Hematopoietic multipotent progenitor cell treated with erythropoietin and hydrocortisone succinate and interleukin-3 and kit ligand, for 15 days (in vitro differentiated cells): ENCODE measurements around the gene FARS2.
A peak's percentile ranks its signal among the peaks of the same experiment; 100 is the strongest.
"Not testable (repeated sequence)": the region's sequence is repeated elsewhere in the genome, so short reads cannot be mapped to it uniquely, and the experiment has no call there.

Source experiments
- DNase-seq: peaks from one replicate; pipeline ENCODE4 v3.0.0-alpha.2; 2015; ENCODE audit warnings: low spot score

The FARS2 gene

DNA sequence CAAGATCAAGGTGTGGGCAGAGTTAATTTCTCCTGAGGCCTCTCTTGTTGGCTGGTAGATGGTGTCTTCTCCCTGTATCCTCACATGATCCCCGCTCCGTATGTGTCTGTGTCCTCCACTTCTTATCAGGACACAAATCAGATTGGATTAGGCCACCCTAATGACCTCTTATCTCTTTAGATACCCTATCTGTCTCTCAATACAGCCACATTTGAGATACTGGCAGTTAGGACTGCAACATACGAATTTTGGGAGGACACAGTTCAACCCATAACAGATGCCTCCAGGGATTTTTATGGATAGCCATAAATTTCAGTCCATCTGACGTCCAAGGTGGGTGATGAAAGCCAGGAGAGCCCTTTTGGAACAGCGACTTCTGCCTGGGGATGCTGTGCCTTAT is 376.4 kb downstream of the FARS2 start:
- no peak for DNase-seq

GRCh38 chr6:5638666-5639065 is 377.4 kb downstream of the FARS2 start:
- DNase-seq = no peak

DNA sequence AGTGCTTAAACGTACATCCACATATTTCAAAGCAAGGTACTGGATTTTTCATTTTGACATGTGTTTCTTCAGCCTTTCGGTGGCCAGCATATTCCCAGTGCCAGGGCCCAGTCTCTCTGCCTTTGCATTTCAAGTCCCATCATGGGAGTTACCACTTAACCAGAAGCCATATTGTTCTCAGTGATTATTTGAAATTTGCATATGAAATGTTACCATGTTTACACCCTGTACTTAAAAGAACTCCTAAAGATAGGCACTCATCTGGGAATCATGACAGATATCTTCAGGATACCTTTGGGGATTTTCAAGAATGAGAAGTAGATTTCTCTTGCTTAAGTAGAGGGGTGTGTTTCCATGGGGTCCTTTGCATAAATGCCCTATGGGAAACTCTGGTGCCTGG is 377.9 kb downstream of the FARS2 start:
- DNase-seq = no peak

DNA sequence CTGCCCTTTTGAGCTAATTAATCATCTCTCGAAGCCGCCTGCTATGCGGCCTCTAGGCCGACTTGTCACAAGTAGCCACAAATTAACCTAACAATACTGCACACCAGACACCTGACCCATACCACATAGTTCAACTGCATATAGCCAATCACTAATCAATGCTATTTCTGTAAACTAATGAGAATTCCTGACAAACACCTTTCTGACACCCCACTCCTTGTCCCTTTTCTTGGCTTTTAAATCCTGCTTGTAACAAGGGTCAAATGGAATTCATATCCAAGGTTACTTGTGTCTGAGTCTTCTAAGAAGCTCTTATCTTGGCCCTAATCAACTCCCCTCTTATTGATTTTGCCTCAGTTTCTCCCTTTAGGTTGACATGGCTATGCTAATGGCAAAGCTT is 379.3 kb downstream of the FARS2 start:
- no peak for DNase-seq

DNA sequence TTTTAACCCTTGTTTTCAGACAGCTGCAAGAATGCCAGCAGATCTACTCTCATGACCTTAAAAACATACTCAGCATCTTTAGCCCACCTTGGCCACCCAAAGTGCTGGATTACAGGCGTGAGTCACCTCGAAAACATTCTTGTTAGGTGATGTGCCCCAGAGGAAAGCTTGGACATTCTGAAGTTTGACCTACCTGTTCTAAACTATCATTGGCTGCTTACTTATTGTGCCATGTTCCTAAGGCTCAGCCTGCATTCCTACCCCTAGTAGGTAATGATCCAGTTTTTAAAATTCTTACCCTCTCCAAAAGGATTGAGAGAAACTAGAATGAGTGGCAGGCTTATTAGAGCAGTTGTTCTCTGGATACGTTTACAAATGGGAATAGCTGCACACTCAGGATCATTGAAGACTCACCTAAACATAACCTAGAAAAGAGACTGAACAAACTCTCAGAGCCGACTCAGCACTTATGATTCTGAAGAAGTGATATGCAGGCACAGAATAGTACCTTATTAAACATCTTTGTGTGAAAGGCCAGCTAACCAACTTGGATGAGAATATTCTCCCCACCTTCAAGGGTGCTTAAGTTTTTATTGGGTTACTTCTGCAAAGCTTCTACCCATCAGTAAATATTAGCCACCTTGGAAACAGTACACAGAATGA is 383.3 kb downstream of the FARS2 start:
- DNase-seq = no peak

GRCh38 chr6:5645328-5646290 is 384.3 kb downstream of the FARS2 start:
- peak; percentile 10 for DNase-seq

DNA sequence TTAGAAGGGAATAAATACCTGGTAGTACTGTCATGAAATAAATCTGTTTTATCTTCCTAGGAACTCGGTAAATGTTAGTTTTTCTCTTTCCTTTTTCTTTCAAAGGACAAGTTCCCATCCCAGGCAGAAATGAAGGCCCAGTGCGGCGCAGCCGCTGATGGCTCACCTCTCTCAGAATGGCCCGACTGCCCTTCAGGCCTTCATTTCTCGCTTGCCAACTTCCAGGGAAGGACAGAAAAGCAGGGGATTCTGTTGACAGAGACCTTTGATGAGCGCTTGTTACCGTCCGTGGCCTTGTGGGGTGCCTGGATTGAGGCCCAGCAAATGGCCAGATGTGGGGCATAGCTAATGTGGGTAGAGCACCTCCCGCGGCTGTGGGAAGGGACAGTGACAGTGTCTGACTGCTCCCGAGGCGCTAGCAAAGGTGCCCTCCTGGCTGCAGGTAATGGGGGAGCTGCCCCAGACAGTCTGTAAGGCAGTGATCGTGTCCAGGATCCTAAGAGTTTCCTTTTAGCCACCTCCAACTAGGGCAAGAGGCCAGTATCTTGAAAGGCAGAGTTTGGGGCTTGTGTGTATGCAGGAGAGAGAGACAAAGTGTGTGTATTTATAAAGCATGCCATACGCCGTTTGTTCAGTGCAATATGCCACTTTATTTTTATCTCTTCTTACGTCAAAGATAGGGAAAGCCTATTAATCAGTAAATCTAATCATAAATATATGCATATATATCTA is 391.3 kb downstream of the FARS2 start:
- no peak for DNase-seq

DNA sequence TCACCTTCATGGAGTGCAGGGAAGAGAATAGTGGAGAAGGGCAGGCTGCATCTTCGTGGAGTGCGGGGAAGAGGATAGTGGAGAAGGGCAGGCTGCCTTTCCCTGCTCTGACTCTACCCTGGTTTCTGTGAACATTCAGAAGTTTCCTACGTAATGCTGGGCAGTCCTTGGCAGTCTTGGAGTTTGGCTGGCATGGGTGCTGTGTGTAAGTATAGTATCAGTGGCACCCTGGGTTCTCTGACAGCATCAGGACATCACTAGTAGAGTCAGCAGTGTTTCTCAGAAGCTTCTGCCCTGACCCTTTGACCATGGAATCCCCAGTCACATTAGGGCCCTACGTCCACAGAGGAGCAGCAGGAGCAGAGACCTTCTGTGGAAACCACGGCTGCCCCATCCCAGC is 392.5 kb downstream of the FARS2 start:
- no peak for DNase-seq

GRCh38 chr6:5656226-5656625 is 394.9 kb downstream of the FARS2 start:
- DNase-seq = no peak

GRCh38 chr6:5656695-5657094 is 395.4 kb downstream of the FARS2 start:
- not testable (repeated sequence) for DNase-seq

DNA sequence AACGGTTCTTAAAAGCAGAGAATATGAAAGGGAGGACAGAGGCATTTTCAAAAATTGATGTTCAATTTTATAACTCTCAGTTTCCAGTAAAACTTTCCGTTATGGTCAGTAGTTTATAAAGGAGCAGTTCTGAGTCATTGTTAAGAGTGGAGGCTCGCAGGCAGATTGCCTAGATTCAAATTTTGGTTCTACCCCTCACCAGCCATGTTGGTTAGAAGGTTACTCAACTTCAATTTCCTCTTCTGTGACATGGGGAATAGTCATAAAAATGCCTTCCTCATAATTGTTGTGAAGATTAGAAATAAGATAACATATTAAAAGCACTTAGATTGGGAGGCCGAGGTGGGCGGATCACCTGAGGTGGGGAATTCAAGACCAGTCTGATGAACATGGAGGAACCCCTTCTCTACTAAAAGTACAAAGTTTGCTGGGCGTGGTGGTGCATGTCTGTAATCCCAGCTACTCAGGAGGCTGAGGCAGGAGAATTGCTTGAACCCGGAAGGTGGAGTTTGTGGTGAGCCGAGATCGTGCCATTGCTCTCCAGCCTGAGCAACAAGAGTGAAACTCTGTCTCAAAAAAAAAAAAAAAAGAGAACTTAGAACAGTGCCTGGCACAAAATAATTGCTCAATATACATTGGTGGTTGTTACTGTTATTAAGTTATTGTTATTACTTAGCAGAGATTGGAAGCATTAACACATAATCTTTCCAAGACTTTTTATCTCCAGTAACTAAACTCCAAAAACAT is 396.5 kb downstream of the FARS2 start:
- no peak for DNase-seq

- no peak for DNase-seq
Measured at GRCh38 chr6:5659467-5659866, 398.2 kb downstream of the FARS2 start.

DNA sequence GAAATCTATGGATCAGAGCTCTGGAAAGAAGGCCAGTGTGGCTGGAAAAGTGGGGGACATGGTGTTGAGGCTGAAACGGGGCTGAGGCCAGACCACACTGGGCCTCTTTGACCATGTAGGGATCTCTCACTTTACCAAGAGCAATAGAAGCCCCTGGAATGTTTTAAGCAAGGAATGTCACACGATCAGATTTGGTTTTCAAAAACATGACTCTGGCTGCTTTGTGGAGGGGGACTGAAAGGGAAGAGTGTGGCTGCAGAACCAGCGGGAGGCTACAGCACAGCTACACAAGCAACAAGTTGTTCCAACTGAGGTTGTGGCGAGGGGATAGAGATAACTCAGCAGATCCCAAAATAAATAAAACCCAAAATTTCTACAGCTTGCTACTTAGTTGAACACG is 399.5 kb downstream of the FARS2 start:
- DNase-seq = no peak

GRCh38 chr6:5662797-5663196 is 401.5 kb downstream of the FARS2 start:
- DNase-seq = no peak

- DNase-seq = no peak
Measured at GRCh38 chr6:5663259-5663658, 401.9 kb downstream of the FARS2 start.

- no peak for DNase-seq
Measured at GRCh38 chr6:5663739-5664138, 402.4 kb downstream of the FARS2 start.

- no peak for DNase-seq
Measured at GRCh38 chr6:5664149-5664548, 402.8 kb downstream of the FARS2 start.

DNA sequence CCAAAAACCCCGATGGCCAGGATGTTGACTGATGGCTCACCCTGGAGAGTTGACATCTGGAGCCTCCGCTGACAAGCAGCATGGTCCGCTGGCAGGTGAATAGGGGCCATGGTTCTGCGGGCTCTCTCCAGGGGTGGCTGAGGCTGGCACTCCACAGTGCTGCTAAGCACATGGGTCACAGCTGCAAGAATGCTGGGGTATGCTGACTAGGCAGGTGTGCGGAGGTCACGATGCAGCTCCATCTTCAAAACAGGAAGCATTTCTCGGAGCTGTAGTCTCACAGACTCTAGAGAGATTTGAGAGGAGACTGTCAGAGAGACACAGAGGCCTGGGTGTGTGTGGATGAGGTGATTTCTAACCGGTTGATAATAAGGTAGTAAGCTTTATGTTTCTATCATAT is 403.9 kb downstream of the FARS2 start:
- no peak for DNase-seq

GRCh38 chr6:5665667-5666066 is 404.4 kb downstream of the FARS2 start:
- no peak for DNase-seq

GRCh38 chr6:5666695-5667094 is 405.4 kb downstream of the FARS2 start:
- DNase-seq = no peak

DNA sequence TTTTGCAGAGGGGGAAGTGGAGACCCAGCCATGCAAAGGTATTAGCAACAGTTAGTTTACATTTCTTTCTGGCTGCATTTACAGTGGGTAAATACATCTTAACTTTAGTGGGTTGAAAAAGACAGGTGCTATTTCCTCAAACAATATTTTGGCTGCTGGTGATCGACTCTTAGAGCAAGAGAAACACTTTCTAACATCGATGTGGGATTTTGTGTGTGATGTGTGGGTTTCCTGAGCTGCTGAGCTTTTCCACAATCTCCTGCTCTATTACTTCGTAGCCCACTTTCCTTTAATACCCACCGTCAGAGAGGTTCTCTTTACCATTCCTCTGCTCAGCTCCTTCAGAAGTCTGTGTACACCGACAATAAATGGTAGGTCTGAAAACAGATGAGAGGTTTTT is 406.4 kb downstream of the FARS2 start:
- no peak for DNase-seq

GRCh38 chr6:5670381-5670780 is 409.1 kb downstream of the FARS2 start:
- no peak for DNase-seq
